GM19025 (cell line): ENCODE results near the gene FBF1.

Experiments
- ATAC-seq: cut with Tn5 transposase; IDR thresholded peaks from one replicate; pipeline ENCODE4 v1.9.1; 2021; ENCODE audit warnings: mild to moderate bottlenecking, low read depth, moderate library complexity; ENCODE audit not compliant: unreplicated experiment

The FBF1 gene

DNA sequence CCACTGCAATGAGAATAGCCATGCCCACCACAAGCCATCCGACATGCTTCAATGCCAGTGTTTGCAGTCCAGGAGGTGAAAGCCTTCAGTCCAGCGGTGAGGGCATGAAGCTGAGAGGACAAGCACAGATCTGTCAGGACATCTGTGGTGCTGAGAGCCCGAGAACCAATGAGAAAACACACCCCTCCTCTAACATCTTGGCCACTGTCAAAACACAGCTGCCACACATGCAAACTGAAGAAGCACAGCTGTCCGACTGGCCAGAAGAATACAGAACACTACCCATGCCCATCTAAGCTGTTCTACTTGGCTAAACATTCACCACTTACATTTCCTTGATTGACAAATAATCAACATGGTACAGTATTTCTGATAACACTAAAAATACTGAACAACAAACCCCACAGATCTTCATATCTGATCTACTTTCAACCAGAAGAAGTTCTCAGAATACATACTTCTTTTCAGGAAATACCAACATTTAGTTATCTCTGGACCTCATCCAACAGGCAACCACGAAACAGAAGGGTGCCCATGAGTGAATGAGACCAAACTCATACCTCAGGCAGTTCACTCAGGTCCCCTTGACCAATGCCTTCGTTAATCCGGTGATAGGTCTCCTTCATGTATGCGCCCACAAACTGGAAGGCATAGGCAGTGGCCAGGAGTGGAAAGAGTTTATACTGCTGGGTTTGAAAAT, 10.2 kb upstream of the FBF1 start:
- ATAC-seq, result no peak

DNA sequence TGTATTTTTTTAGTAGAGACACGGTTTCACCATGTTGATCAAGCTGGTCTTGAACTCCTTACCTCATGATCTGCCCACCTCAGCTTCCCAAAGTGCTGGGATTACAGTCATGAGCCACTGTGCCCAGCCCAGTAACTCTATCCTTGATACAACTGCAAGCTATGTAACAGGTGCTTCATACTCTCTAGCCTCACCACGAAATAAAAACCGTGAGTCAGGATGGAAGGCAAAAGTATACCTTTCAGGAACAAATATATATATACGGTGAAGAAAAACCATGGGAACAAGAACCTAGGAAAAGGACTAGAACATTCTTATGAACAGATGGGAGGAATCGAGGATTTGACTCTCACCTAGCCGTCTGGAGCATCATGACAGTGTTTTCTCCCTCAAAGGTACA, 9.6 kb upstream of the FBF1 start:
- no peak for ATAC-seq

DNA sequence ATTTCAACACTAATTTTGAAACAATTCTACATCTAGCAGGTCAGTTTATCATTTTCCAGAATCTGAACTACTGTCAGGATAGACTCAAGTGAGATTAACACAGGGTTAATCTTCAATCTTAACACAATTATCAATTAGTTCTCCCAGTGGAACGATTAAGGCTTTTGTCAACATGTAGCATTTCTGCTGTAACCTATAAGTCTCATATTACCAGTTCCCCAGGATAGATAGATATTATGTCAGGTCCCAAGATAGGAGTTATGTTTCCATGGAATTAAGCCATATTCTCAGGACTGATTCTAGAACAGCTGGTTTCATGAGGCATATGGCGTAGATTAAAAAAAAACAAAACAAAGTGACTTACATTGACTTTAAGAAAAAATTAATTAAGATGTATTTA, 4.4 kb upstream of the FBF1 start:
- ATAC-seq, result no peak

DNA sequence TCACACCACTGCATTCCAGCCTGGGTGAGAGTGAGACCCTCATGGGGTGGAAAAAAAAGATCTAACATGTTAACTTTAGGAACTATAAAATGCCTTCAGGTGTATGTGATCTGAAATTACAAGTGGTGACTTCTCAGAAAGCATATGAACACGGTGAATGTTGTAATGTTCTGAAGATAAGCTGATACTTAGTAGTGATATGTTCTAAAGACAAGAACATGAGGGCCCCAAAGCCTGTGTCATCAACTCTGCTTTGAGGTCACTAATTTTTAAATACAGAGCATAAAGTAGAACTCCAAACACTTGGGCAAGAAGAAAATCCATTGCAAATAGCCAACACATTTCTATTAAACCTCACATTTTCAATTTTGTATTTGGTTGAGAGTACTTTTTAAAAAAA, 2.6 kb upstream of the FBF1 start:
- ATAC-seq, result no peak

DNA sequence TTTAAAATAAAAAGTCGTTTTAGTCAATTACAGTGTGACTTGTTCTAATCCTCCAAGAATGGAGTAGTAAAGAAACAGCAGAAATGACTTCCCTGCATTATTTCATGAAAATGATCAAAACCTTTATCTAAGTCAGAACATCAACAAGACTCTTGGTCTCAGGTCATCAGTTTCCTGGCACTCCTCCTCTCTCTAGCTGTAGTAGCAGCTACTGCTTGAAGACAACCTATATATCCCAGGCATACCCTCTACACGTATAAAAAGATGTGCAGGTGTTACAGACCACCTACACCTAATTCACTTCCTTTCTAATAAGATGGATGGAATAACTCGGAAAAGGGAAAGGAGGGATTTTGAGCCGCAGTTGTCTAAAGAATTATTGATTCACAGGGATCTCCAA, 1.6 kb upstream of the FBF1 start:
- no peak for ATAC-seq

DNA sequence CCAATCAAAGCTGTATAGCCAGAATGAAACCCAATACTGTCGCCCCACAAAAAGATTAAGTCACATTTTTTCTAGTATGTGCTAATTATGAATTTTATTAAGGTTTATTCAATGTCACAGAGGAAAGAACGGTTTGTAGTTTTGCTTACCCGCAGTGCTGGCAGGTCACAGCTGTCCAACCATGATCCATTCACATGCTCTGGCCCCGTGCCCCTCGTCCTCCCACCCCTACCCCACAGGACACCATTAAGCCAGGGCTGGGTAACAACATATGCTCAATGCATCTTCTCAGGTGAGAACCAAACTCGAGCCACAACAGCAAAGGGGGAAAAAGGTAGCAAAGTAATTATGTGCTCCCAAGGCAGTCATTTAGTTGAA, 589 bp upstream of the FBF1 start:
- no peak for ATAC-seq

DNA sequence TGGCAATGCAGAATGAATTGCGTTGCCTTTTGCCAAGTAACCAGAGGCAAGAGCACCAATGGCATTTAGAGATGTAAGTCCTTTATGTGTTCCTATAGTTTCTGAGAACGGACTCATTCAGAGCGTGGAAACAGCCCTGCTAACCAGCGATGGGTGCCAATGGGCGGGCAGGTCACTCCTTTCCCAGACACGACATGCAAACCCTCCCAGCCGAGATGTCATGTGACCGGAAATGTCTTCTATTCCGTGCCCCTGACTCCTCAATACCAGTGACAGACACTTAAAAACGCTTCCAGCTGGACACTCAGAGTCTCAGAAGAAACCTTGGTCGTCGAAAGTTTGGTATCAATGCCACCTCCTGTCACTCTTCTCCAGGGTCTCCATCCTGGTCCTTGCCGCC, 3.2 kb downstream of the FBF1 start:
- no peak for ATAC-seq

DNA sequence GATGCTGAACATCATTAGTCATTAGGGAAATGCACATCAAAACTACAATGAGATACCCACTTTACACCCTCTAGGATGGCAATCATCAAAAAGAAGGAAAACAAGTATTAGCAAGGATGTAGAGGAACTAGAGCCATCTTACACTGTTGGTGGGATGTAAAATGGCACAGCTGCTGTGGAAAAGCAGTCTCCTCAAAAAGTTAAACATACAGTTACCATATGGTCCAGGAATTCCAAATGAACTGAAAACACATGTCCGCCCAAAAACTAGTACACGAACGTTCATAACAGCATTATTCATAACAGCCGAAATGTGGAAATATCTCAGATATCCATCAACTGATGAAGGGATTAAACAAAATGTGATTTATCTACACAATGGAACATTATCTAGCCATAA, 7.0 kb downstream of the FBF1 start:
- ATAC-seq, result no peak

DNA sequence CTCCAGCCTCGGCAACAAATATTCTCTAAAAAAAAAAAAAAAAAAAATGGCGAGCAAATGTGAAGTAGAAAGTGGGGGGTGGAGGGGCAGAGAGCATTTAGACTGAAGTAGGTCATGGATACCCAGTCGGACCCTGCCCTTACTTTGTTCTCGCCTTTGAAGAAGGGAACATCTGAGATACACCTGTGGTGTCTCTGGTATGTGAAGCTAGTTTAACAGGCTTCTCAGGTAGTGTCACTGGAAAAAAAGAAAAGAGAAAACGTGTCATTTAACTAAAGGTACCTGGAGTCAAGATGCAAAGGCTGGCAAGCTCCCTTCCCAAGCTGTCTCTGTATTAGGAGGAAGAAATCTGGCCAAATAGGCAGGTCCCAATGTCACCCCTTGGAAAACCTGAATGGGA, 8.0 kb downstream of the FBF1 start:
- ATAC-seq, result no peak

DNA sequence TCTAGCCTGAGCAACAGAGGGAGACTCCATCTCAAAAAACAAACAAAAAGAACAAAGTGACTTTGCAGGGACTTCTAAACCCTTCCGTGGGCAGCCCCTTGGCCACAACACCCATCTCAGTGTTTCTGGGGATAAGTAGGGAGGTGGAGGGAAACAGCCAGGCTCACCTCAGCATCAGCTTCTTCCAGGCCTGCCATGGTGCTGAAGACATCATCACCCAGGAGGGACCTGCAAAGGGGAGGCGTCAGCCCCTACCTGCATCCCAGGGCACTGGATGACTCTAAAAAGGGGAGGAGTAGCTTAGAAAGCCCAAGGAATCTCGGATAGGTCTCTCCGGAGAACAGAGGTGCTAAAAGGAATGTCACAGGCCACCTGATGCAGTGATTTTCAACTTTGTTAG, 9.8 kb downstream of the FBF1 start:
- no peak for ATAC-seq

DNA sequence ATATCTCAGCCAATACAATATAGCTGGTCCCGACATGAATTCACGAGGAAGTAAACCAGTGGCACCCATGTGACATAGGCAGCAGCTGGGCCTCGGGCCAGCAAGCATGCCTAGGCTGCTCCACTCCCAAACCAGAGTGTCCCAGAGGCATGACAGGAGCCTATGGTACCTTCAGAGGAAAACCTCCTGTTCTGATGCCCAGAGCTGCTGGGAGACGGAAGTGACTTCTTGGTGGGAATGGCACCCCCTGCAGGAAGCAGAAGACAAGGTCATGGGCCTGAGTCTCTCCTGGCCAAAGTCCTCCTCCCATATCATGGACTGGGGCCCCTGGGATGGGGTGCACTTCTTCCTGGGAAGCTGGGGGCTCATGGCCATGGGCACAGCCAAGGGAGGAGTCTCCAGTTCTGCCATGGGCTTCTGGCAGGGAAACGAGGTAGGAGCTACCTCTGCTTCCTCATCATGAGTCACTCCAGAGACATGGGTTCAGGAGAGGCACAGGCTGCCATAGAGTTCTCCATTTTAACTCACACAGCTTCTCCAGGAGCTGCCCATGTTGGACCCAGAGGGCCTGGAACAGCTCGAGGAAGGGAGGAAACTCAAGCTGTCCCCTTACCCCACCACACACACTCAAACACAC, 13.4 kb downstream of the FBF1 start:
- no peak for ATAC-seq

DNA sequence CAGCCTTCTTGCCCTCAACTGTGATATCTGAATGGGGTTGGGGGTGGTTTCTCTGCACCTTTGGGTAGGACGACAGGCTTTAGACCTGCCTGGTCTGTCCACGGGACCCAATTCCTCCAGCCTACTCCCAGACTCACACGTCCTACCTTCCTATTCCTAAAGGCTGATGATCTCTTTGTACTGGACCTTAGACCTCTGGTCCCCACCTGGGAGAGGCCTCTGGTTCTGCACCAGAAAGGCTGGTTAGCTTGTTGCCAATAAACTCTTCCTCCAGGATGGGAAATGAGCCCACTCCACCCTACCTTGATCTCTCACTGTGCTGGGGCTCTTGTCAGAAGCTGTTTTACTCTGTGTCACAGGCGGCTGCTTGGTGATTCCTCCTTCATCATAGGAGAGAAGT, 14.4 kb downstream of the FBF1 start:
- no peak for ATAC-seq

DNA sequence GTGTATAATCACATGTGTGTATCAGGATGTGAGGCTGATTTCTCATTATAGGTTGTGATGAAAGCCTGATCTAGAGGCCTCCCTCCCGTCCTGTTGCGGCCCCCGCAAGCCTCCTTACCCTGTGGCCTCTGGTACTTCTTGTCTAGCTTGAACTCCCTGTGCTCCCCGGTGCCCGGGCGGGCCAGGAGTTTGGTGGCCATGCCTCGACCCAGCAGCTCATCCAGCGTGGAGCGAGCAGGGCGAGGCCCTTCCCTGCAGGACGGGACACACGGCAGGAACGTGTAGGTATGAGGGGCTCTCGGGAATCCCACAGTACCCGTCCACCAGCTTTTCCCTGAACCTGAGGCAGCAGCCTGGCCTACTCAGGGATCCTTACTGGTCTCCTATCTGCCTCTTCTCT, 14.9 kb downstream of the FBF1 start:
- no peak for ATAC-seq

DNA sequence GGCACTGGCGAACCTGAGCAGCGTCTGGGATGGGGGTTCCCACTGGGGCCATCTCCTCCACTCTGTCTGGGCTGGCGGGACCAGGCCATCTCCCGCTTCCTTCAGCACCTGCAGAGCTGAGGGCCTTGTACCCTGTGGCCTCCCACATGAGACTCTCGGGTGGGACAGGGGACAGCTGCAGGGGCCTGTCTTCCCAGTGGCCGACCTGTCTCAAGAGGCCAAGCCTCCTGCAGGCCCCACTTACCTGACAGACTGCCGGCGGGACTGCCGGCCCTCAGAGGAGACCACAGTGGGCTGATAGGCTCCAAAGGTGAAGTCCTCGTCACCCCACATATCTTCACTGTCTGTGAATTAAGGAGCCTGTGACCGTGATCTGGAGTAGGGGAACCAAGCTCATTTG, 15.7 kb downstream of the FBF1 start:
- ATAC-seq, result no peak

DNA sequence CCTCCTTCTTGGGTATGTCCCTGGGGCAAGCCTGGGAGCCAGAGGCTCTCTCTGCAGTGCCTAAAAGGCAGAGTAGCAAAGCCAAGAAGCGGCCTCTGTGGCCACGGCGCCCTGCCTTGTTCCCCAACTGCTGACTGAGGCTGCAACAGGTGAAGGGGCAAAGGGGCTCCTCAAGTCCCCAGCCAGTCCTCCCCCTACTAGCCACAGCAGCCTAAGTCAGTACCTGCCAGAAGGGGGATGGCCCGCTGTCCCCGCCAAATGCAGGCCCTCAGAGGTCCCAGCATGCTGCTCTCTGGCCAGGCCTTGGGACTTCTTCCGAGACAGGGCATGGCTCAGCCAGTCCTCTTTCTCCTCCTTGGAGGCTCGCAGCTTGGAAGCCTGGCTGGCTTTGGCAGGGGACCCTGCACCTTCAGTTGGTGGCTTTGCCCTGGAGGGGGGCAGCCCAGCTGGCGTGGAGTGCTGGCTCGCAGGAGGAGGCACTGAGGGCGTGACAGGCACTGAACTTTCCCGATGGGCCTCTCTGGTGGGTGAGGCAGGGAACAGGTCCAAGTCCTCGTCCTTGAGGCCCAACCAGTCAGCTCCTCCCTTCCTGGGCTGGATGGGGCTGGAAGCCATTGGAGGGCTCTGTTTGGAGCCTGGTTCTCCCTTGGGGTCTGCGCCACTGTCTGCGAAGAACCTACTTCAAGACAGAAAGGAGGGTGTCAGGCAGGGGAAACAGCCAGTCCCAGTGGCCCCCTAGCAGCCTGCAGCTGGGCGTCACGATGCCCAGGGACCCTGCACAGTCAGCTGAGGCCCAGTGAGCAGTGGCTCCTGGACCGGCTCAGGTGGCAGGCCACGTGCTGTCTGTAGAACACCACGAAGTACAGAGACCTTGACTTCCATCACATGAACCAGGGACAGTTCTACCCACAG, 17.6 kb downstream of the FBF1 start:
- no peak for ATAC-seq

DNA sequence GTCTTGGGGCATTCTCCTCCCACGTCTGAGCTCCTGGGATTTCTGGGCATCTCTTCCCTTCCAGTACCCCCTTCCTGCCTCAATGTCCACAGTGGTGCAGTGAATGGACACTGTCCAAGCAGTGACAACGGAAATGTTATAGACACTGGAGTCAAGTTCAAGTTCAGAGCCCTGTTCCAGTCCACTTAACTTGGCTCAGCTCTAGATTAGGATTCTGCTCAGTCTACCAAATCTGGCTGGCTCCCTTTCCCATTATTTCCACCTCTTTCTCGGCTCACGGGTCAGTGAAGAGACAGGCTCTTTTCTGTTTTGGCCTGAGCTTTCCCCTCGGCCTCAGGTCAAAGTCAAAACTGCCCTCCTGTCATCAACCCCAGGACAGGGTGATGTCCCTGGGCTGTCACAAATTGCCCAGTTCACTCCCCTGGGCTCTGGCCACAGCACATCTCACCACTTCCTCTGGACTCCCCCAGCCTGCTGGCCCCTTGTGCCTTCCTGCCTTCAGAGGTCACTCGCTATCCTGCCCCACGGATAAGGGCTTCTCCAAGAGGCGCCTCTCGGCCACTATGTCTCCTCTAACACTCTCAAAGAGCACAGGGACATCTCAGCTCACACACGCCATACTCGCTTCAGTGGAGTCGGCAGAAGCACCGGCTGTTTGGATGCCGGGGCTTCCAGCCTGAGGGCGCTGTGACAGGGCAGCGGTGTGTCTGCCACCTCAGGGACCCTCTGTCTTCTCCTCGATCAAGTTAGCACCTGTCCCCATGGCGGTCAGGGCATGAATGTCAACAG, 18.5 kb downstream of the FBF1 start:
- no peak for ATAC-seq

DNA sequence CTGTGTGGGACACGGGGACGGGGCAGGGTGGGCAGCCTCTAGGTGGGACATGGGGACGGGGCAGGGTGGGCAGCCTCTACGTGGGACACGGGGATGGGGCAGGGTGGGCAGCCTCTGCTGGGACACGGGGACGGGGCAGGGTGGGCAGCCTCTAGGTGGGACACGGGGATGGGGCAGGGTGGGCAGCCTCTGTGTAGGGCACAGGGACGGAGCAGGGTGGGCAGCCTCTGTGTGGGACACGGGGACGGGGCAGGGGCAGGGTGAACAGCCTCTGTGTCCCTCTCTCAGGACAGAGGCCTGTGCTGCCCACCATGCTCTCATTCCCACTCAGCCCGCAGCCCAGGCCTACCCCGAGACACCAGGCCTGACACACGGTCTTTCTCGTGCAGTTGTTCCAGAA, 19.2 kb downstream of the FBF1 start:
- no peak for ATAC-seq

DNA sequence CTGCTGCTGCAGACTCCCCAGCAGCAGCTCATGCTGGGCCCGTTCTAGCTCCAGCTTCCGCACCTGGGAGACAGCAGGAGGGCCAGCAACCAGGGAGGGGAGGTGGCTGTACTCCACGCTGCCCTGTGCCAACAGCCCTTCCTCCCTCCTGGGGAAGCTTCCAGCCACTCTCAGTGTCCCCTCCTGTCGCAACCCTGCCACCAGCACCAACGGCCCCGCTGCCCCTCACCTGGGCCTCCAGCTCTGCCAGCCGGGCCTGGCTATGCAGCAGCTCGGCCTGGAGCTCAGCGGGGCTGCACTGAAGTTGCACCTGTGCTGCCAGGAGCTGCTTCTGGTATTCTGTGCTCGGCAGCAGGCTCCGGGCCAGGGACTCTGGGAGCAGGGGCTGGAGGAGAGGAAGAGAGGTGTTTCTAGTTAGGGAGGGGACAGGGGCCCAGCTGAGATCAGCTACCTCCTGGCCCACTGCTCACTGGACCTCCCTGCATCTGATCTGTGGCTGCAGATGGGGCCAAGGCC, 20.7 kb downstream of the FBF1 start:
- no peak for ATAC-seq

DNA sequence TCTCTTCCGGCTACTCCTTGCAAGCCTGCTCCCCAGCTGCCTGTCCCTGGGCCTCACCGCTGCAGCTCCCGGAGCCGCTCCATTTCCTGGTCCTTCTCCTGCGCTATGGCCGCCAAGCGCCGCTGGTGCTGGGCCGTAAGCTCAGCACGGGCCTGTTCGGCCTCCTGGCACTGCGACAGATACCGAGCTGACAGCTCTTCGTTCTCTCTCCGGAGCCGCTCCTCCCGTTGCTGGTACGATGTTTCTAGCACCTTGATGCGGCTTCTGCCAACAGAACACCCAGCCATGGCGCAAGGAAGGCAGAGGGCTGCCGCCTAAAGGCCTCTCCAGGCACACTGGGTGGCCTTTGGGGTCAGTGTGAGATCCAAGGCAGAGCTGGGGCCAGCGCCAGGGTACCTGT, 21.2 kb downstream of the FBF1 start:
- no peak for ATAC-seq

DNA sequence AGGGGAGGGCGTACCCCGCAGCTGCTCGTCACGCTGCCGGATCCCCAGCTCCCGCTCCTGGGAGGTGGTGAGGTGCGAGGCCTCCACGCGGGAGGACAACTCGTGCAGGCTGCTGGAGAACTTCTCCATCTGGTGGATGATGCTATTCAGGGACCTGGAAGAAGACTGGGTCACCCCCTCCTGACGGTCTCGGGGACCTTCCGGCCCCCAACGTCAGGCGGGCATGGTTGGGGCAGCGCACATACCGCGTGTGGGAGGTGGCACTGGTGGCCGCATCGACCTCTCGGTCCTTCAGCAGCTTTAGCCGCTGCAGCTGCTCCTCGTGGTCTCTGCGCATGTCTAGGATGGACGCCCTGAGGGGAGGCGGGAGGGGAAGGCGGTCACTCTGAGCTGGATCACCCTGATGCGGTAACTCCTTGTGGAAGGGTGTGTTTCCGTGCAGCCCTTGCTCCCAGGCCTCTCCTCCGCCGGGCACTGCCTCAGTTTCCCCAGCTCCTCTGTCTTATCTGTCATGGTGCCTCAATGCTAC, 22.9 kb downstream of the FBF1 start:
- ATAC-seq, result no peak
